NOMO-1 treated with dmso at 0.1 percent for 144 hours (cell line): Measurements from ENCODE around the gene CIROP.

ENCODE experiments used
- DNase-seq: peaks from one replicate; lab custom pipeline; 2025; ENCODE audit not compliant: unreplicated experiment; lab: John Stamatoyannopoulos, UW

The CIROP gene

DNA sequence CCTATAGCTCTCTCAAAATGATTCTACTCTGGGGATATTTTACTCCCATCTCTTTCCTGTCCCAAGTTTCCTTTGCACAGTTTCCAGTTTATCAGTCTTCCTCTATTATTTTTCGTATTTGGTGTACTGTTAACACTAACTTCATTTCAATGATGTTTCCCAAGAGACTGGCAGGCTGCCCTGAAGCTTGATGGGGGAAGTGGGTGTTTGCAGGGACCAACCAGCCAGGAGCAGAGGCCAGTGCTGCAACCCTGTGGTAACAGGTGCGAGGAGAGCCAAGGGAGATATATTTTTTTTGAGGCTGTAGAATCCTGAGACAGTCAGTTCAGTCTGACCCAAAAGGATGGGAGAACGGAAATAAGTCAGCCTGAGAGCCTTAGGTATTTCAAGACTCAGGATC, 26.1 kb upstream of the CIROP start:
- no peak for DNase-seq

DNA sequence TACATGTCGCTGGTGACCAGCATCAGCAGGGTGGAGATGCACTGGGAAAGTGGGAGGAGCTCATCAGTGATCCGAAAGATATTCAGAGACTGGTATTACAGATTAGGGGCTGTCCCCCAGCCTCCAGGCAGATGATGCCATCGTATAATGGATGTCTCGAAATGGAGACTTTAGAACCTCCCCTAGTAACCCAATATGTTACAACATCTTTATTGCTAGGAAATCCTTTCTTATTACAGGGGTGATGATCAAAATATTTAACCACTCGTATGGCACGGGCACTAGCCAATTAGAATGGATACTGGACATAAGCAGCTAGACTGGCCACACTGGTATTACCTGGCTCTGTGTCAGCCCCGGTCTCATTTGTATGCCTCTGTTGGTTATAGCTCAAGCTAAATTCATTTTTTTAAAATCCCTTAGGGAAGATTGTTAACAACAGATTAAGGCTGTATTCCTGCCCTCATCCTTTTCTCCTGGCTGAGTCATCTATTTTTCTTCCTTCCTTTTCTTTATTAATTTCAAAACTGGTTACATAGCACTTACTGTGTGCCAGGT, 25.0 kb upstream of the CIROP start:
- DNase-seq = no peak

DNA sequence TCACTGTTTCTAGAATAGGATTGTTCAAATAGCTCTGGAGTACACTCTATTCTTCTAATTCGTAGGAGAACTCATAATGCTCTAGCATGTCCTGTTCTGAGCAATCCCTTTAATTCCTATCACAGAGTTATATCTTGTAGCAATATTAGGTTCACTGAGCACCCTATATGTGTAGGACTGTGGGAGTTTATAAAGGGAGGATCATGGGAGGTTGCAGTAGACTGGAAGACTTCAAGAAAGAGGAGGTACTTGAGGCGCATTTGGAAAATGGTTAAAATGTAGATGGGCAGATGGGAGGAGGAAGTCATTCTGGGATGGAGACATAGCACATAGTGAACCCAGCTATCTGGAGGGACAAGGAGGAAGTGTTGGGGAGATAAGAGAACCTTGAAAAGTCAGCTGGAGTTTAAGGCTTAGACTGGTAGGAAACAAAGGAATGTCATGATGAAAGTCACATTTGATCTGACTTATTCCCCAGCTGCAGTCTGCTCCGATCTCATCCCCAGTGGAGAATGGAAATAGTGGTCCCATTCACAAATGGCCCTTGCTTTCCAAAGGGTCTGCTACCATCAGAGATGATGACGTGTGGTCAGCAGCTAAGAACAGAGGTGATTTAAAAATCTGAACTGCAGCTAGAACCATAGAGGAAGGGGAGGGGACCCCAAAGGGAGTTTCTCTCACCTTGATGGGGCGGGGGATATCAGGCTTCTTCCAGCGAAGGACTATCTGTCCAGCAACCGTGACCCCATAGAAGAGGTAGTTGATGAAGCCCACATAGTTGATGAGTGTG, 24.4 kb upstream of the CIROP start:
- DNase-seq = no peak

DNA sequence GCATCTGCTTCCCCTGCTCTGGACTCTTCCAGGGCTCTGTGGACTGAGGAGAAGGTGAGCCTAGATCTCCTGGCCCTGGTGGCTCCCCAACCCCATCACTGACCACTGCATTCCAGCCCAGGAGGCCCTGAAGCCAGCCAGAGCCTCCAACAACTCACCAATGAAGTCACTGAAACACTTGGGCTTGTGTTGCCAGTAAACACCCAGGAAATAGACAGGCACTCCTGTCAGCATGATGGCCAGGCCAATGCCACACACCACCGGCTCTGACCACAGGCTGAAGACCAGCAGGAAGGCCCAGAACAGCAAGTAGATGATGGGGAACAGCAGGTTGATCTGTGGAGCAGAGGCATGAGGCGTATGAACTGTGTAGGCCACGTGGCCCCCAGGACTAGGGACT, 23.1 kb upstream of the CIROP start:
- no peak for DNase-seq

DNA sequence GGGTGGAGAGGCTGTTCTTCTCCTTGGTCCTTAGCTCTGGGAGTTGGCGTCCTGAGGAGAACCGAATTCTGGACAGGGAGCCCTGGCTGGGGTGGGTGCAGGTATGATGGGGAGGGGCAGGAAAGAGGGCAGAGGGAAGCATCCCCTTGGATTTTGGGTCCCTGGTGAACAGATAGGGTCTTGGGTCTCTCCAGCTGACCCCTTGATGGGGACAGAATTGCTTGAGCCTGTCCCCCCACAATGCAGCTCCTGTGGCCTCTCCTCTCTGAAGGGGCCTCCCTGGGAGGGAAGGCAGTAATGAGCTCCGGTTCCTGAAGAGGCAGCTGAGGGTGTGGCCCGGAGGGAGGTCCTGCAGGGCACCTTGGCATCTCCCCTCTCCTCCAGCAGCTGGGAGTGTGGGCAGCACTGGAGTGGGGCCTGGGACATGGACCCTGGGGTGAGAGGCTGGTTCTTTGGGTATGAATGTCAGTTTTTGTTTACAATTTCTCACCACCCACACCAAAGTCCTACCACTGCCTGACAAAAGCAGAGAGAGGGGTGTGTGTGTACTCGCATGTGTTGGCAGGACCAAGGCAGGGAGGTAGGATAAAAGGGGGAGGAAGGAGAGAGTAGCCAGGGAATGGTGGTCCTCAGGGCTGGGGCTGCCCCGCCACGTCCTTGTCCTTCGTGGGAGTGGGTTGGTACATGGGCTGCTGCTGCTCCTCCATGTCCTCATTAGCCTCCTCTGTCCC, 21.9 kb upstream of the CIROP start:
- DNase-seq = no peak

DNA sequence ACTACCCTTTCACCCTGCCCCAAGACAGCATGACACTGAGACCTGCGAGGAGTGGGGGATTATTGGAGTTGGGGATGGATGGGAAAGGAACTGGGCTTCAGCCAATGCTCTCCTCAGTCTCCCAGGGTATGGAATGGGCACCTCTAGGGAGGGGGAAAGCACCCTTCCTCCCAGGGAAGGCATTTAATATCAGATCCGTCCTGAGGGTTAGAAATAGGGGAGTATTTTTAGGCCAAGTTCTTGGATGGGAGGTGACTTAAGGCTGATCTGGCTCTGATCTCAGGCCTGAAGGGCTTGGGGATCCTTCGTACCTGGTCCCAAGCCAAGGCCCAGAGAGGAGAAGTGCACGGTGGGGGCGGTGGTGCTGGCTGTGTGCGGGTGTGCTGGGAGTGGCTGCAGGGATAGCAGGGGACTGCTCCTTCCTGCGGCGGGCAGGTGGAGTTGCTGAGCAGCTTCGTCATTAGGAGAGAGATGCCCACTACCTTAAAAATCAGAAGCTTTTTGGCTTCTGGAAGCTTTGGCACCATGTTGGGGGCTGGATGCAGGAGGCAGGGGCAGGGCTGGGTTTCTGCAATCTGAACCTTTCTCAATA, 21.2 kb upstream of the CIROP start:
- DNase-seq = no peak

DNA sequence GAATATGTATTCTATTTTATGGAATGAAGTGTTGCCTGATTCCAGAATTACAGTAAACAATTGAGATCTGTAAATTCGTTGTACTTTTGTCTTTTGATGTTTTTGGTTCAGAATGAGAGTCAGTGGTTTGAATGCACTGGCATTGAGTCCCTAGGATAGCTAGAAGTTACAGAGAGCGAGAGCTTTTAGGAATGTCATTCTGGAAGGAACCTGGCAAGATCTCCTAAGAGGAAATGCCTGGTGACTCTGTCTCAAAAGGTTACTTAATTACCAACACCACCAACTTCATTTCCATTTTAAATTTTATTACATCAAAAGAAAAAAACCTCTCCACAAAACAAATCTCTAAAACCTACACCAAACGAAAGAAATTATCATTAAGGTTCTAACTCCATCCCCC, 20.2 kb upstream of the CIROP start:
- DNase-seq = no peak

DNA sequence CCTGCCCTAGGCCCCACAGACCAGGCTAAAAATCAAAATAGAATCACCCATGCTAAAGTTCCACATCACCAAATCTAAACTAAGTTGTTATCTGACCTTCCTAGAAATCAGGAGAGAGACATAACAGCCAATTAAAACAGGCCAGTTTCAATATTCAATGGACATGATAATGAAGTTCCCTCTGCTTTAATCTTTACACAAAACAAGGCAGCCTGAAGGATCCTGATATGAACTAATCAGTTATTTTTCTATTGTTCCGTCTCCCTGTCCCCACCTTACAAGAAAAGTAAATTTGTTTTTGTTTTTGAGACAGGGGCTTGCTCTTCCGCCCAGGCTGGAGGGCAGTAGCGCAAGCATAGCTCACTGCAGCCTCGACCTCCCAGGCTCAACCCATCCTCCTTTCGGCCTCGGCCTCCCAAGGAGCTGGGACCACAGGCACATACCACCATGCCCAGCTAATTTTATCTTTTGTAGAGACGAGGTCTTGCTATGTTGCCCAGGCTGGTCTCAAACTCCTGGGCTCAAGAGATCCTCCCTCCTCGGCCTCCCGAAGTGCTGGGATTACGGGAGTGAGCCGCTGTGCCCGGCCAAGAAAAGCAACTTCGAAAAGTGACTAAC, 19.7 kb upstream of the CIROP start:
- no peak for DNase-seq

DNA sequence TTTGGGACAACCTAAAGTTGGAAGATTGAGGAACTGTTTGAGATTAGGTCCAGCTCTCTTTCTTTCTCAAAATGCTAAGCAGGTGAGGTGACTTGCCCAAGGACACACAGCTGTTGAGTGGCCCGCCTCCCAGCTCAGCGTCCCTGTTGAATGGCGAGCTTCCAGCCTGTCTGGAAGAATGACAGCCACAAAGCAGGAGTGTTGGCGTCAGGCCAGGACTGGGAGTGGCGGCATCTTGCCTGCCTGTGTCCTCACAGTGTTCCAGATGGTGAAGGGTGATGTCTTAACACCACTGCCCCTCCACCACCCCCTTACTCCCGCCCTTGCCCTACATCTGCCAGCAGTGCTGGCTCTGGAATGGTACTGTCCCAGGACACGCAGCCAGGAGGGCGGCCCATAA, 18.6 kb upstream of the CIROP start:
- DNase-seq = no peak

DNA sequence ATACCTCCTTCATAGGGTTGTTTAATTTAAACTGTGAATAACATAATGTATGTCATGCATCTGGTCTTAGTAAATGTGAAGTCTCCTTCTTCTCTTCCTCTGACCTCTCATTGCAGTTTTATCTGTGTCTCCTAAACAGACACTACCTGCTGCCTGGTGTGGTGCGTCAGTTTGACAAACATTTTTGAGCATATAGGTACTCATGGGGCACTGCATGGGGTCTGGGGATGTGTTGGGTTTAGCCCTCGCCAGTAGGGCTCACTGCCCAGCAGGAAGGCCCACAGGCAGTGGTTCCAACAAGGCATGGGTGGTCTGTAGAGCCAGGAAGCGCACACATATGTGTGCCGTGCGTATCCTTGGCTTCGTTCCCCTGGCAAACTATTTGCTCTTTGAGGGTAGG, 17.3 kb upstream of the CIROP start:
- no peak for DNase-seq

DNA sequence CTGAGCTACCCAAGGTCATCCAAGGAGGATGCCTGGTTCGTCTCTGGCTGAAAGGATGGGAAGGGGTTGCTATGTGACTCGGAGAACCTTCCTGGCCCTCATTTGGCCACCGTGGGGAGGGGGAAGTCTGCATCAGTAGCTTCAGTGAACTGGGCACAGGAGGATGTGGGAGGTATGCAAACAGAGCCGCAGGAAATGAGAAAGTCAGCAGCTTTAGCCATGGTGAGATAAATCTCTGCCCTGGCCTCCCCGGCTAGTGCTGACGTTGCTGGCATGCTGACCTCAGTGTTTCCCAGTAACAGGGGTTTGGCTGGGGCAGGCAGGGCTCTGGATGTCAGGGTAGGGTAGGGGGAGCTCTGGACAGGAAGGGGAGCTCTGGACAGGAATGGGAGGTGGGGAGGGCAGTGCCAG, 16.6 kb upstream of the CIROP start:
- no peak for DNase-seq

DNA sequence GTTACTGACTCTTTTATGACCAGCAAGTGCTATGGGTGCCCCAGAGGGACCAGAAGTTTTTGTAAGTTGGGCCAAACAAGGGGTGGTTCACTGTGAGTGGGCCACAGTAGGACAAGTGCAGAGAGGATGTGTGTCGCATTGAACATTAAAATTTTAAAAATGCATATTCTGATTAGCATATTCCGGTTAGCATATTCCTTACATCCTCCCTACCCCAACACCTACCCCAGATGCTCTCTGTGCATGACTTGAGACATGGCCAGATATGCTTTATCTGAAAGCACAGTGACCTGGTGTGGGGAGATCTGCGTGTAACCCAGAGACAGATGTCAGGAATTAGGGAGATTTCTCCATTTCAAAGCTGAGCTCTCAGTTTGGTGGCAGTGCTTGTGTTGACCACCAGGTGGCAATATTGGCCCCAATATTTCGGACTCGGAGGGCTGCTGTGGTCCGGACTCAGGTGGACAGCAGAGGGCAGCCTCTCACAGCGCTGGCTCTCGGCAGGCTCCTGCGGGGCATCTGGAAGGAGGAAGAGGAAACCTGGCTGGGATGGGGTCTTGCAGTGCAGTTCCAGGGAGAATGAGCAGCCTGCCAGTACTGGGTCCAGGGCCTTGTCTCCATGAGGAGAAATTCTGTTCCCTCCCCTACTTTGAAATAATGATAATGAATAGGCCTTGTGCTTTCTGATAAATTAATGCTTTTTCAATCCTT, 15.9 kb upstream of the CIROP start:
- DNase-seq = peak; percentile 68

DNA sequence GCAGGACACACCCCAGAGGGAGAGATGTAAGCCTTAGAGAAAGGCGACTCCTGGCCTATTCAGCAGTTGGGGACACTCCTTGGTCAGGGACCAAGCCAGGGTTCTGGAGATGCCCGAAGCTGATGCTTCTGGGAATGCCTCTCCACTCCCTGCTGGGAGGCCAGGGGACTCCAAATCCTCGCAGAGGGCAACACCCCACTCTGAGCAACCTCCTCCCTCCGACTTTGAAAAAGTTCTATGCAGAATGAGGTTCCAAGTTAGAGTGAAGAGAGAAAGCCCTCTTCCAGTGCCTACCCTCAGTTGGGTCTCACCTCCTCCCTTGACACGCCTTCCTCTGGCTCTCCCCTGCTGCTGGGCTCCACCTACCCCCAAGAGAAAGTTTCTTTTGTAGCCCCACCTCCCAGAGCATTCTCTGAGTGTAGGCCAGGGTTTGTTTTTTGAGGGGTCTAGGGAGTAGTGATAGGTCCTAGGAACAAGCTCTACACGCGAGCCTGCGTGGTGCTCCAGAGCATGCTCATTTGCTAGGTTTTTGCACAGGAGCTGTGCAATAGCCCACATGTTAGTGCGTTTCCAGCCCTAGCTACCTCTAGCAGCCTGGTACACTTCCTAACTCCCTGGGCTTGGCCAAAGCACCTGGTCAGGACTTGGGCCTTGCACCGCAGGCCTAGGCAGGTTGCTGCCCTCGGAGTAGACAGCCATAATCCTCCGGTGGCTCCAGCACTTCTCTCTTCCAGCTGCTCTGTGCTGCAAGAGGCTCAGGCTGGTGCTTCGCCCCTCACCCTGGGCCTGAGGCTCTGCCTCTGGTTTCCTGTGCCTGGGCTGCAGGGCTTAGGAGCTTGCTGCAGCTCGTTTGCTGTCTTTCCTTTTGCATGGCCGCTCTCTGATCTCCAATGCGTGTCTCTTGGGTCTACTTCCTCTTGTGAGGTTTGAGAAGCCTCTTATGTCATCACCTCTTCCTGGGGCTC, 14.9 kb upstream of the CIROP start:
- DNase-seq = peak; percentile 95

DNA sequence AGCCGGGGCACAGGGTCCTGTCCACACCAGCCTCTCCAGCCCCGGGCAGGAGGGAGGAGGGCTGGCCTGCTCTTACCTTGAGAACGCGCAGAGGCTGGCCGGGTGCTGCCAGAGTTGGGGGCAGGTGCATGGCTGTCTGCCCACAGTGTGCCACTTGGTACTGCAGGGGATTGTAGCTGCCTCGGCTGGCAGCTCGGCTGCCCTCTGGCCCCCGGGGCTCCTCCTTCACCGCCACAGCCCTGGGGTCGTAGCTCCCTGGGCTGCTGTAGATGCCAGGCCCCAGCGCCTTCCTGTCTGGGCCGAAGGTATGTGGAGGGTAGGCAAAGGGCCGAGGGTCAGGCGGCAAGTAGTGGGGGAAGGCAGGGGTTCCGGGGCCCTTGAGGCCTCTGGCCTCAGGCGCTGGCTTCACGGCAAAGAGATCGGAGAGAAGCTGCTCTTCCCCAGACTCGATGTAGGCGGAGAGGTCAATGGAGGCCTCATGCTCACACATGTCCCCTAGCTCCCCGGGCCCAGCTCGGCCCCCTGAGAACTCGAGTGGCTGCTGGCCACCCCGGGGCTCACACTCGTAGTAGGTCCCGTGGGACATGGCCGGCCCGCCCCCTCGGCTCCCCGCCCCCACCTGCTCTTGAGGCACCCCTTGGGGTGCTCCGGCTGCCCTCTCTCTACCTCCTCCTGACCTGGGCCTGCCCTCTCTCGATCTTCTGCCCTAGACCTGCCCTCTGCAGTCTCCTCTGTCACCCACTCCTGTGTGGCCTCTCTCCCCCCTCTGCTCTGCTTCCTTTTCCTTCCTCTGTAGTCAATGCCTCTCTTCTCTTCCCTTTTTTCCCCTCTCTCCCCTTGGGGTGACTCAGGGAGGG, 13.9 kb upstream of the CIROP start, which contains the start of gene CEBPE:
TSS of gene CEBPE (minus strand) at position 750 of the 857 bp plus-strand sequence. CDS start at position 586, 164 bp downstream.
- DNase-seq = peak; percentile 68

DNA sequence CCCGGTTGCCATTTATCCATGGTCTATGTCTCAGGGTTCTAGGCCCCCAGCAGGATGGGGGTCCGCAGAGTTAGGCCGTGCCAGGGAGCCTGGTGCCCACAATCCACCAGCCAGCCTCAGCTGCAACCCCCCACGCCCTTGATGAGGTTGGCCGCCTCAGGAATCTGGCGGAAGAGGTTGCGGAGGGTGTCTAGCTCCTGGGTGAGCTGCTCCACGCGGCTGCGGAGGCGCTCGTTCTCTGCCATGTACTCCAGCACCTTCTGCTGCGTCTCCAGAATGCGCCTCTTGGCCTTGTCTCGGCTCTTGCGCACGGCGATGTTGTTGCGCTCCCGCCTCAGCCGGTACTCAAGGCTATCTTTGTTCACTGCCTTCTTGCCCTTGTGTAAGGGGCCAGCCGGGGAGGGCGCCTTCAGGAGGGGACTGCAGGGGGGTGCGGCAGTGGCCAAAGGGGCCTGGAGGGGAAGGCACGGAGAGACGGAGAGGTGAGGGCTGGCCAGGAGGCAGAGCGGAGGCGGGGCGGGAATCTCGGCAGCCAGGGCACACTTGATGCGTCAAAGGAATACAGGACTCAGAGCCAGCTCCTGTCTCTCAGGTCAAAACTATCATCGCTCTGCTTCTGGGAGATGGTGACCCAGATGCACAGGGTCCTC, 12.7 kb upstream of the CIROP start:
- DNase-seq = no peak

DNA sequence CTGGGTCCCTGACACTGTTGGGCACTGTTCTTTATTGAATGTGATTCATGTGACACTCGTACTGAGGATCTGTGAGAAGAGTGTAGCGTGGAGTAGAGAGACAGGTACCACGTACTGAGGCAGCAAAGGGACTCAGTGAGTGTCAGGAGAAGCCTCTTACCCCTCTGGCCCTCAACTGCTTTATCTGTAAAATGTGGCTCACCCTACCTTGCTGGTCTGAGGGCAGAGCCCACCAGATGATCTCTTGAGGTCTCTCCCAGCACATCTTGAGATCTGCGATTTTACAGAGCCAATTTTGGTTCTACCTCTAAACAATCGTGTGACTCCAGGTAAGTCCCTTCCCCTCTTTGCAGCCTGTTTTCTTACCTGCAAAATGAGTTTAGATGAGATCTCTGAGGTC, 11.1 kb upstream of the CIROP start:
- no peak for DNase-seq

DNA sequence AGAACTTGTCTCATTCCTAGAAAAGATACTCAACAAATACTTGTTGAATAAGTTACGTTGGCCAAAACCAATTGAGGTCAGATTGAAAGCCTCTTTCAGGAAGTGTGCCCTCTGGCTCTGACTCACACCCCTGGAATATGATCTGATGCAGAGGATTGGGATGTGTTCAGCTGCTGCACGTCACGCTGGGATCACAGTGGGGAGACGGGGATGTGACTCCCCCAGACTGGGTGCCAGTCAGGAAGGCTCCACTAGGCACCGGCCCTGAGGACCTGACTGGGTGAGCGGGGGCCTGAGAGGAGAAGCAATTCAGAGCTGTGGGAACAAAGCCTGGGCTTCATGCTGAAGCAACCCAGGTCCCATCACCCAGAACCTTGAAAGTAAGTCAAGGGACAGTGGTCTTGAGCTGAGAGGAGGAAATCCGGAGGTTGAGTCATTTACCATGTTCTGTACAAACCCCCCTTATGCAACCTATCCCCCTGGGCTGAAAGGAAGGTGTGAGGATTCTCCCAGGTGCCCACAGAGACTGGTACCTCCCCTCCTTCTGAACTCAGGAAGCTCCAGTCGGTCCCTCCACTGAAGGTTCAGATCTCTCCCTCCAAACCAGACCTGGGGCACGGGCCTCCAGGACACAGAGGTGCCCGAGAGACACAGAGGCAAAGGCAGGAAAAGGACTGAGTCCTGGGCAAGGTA, 10.4 kb upstream of the CIROP start:
- no peak for DNase-seq

DNA sequence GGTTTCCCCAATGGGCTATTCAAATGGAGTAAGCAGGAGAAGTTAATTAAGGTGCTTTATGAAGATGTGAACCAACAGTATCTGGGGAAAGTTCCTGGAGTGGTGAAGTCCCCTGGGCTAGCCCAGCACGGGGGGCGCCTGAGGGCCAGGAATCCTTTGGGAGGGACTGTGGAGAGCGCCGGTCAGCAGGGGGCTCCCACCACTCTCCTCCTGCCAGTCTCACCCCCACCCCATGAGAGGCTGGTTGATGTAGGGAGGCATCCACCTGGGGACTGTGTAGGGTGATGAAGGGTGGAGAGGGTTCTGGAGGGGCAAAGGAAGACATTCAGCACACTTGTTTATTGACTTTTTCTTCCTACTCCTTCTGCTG, 9.9 kb upstream of the CIROP start:
- no peak for DNase-seq
